ENCODE data around the gene RLBP1.

RLBP1 gene

GRCh38 chr15:89187301-89187985 lies 33.9 kb downstream of the RLBP1 start:
- TF ChIP-seq ZFX (IDR thresholded peaks at IDR 0.05; ENCODE audit: borderline replicate concordance) (no peak), CTCF (IDR thresholded peaks at IDR 0.05) (no peak)
- no peak overlapping the region for H3K27ac ChIP-seq

GRCh38 chr15:89186803-89187202 lies 34.6 kb downstream of the RLBP1 start:
- no peak overlapping the region for H3K27ac ChIP-seq
- TF ChIP-seq CTCF (IDR thresholded peaks at IDR 0.05) (no peak), ZFX (IDR thresholded peaks at IDR 0.05; ENCODE audit: borderline replicate concordance) (no peak)

DNA sequence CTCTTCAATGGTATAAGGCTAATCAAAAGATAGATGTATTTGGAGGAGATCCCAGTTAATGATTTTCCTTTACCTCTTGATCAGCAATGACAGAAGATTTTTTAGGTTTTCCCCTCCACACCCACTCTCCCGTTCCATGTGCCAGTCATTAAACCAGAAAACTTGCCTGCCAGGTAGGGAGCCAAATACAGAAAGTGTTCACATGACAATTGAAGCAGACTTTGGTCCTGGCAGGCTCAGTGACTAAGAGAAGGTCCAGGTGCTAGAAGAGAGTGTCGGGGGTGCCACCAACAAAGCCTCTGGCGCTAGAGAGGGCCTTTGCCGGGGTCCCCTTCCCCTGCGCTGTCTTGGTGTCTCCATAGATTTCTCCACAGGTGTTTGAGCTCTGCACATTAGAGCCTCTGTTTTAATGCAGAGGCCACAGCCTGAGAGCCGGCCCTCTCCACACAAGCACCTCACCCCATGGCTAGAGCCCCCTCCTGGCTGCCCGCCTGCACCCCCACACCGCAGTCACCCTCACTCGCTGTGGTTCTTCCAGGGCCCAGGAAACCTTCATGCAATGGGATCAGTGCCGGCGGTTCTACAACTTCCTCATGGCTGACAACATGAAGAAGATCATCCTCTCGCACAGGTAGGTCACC lies 36.4 kb downstream of the RLBP1 start:
- H3K27ac ChIP-seq: no peak overlapping the region
- TF ChIP-seq CTCF (IDR thresholded peaks at IDR 0.05): no peak
- TF ChIP-seq ZFX (IDR thresholded peaks at IDR 0.05; ENCODE audit: borderline replicate concordance): no peak

- TF ChIP-seq CTCF (IDR thresholded peaks at IDR 0.05) (no peak), ZFX (IDR thresholded peaks at IDR 0.05; ENCODE audit: borderline replicate concordance) (no peak)
- H3K27ac ChIP-seq: no peak overlapping the region
Observed at GRCh38 chr15:89184357-89184756, 37.0 kb downstream of the RLBP1 start.

GRCh38 chr15:89179966-89180875 lies 41.2 kb downstream of the RLBP1 start:
- no peak overlapping the region for H3K27ac ChIP-seq
- TF ChIP-seq ZFX (IDR thresholded peaks at IDR 0.05; ENCODE audit: borderline replicate concordance) (no peak), CTCF (IDR thresholded peaks at IDR 0.05) (no peak)

DNA sequence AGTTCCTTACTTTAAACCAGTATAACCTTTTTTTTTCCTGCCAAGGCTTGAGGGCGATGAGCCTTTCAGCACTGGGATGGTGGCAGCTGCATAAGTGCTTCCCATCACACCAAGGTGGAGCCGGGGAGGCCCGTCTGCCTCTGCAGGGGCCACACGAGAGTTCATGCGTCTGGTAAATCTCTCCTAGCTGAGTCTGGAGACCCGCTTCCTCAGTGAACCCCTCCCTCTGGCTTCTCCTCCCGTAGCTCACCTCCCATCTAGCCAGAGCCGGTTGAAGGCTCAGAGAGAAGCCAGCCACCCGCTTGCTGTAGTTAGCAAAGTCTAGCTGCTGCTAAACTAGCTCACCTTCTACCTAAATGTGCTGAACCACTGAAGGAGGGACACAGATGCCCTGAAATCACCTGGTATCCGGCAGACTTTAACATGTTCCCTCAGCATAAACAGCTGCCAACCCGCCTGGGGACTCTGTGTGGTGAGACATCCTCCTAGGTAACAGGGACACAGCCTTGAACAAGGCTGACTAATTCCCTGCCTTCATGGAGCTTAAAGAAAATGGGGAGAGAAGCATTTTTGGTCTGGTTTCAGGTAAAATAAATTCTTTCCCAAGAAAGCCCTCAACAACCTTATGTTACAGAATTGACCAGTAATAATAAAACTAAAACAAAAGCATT lies 42.9 kb downstream of the RLBP1 start:
- TF ChIP-seq CTCF (IDR thresholded peaks at IDR 0.05): no peak
- no peak for TF ChIP-seq ZFX (IDR thresholded peaks at IDR 0.05; ENCODE audit: borderline replicate concordance)
- no peak overlapping the region for H3K27ac ChIP-seq
